ENCODE data around the gene LCN15.
"Not testable (repeated sequence)": the region's sequence is repeated elsewhere in the genome, so short reads cannot be mapped to it uniquely, and the experiment has no call there.

LCN15 gene

DNA sequence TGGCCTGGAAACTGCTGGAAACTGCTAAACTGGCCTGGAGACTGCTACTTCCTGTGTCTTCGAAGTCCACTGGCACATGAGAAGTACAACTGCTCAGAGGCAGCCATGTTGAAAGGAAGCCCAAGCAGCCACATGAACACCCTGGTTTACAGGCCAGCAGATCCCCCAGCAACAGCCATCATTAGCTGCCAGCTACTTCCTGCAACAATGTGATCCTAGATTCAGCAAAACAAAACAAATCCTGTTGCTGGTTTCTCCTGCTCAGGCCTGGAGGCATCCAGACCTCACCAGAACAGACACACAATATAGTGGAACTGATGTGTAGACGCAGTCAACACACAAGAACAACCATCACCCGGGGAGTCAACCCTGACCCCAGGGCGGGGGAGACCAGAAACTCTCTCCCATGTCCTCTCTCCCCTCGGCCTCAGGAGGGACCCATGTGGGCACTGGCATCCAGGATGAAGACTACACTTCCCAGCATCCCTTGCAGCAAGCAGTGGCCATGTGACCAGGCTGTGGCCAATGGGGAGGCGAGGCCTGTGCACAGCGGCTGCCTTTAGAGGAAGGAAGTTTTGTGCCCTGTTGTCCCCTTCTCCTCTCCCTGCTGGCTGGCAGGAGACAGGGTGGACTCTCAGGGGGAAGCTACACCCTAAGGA, 9.2 kb upstream of the LCN15 start:
- DNase-seq: peak in 1 of 2 experiments; percentile 41

DNA sequence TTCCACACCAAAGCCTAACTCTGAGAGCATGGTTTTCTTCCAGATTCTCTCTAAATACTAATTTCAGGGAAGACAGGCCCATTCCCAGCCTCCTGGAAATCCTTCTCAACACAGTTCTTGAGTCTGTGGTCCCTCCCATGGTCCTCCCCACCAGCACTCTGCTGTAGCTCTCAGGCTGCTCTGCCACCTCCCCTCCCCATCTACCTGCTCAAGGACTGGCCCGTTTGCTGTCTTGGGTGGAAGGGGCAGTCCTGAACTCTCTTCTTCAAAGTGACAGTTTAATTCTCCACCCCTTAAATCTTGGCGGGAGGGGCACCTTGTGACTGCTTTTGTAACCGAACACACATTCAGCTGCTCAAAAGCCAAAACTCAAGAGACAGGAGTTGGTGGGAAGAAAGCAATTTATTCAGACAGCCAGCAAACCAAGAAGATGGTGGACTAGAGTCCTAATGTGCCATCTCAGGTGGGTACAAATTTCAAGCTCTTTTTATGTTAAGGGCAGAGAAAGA, 7.6 kb upstream of the LCN15 start:
- DNase-seq: no peak

DNA sequence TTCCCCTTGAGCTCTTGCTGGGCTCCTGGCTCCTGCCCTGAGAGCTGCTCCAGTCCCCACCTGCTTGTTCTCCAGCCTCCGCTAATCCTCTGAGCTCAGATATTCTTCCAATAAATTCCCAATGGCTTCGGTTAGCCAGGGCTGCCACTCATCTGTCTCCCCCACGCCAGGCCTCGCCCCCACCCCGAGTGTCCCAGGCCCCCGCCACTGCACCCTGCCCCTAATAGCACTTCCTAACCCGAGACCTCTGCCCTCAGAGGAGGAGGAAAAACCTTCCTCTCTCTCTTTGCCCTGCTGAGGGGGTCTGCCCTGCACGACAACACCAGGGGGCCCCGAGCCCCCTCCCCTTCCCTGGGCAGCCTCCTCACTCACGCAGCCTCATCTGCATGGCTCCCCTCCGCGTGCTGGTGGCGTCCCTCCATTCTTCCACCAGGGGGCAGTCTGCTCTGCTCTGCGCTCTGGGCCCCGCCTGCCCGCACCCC, 5.4 kb upstream of the LCN15 start:
- peak; percentile 57 to 78 for DNase-seq

GRCh38 chr9:136766410-136767120, 2.2 kb upstream of the LCN15 start:
- DNase-seq: peak; percentile 39 to 61

DNA sequence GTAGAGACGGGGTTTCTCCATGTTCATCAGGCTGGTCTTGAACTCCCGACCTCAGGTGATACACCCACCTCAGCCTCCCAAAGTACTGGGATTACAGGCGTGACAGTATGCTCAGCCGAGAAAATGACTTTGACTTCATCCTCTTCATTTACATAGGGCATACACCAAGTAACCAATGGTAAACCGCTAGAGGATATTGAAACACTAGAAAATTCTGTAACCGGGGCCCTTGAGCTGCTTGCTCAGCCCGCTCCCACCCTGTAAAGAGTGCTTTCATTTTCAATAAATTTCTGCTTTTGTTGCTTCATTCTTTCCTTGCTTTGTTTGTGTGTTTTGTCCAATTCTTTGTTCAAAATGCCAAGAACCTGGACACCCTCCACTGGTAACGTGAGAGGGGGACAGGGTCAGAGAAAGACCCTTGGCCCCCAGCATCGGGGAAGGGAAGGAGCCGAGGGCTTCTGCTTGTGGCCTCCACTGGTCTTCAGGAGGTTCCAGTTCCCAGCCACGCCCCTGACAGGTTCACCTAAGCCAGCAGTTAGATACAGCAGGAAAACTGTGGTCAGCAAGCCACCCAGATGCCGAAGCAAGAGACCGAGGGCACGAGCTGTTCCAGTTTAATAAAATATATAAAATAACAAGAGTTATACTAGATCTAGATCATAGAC, 1.6 kb upstream of the LCN15 start:
- not testable (repeated sequence) for DNase-seq

- DNase-seq: no peak
Measured at GRCh38 chr9:136765041-136765440, 723 bp upstream of the LCN15 start.

DNA sequence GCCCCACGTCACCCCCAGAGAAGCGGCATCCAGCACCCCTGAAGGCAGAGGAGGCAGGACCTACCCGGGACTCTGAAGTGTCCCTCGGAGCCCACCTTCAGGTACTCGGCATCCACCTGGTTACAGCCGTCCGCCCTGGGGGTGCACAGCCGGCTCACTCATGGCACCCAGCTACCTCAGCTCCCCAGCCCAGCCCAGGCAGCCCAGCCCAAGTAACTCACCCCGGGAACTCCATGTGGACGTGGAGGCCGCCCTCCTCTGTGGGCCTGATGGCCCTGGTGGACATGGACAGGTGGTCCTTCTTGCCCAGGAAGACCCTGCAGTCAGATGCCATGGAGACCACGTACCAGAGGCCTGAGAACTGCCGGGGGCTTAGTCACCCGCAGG, 676 bp downstream of the LCN15 start:
- DNase-seq: no peak

GRCh38 chr9:136762915-136763648, 1.2 kb downstream of the LCN15 start:
- DNase-seq: peak in 1 of 2 experiments; percentile 32

- no peak for DNase-seq
Measured at GRCh38 chr9:136762221-136762691, 2.1 kb downstream of the LCN15 start.

DNA sequence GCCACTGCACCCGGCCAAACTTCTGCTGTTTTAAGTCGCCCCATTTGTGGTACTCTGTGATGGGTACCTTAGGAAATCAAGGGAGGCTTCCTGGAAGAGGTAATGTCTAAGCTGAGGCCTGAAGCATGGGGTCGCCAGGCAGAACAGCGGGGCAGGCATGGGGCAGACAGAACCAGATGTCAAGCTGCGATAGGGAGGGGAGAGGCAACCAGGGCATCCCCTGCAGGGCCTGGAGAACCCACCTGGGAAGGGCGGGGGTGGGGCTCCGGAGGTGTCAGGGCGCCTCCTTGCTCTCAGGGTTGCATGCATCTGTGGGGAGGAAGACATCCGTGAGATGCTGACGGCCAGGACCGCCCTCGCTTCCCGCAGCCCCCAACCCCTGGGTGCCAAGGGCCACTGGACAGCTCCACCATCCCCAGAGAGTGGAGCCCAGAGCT, 2.8 kb downstream of the LCN15 start:
- DNase-seq: no peak

DNA sequence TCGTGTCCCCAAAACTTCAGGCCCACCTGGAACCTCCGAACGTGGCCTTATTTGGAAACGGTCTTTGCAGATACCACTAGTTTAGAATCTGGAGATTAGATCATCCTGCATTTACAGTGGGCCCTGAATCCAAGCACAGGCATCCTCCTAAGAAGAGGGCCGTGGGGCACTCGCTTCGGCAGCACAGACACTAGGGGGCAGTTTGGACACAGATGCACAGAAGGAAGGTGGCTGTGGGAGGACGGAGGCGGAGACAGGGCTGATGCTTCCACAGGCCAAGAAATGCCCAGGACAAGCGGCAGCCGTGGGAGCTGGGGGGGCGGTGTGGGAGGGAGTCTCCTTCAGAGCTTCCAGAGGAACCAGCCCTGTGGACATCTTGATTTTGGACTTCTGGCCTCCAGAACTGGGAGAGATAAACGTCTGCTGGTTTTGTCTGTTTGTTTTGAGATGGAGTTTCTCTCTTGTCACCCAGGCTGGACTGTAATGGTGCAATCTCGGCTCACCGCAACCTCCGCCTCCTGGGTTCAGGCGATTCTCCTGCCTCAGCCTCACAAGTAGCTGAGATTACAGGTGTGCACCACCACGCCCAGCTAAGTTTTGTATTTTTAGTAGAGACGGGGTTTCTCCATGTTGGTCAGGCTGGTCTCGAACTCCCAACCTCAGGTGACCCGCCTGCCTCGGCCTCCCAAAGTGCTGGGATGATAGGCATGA, 3.3 kb downstream of the LCN15 start:
- DNase-seq: peak; percentile 32 to 43

GRCh38 chr9:136760424-136760823, 3.9 kb downstream of the LCN15 start:
- no peak for DNase-seq

GRCh38 chr9:136759436-136760325, 4.6 kb downstream of the LCN15 start:
- DNase-seq: no peak

GRCh38 chr9:136759001-136759400, 5.3 kb downstream of the LCN15 start:
- no peak for DNase-seq

DNA sequence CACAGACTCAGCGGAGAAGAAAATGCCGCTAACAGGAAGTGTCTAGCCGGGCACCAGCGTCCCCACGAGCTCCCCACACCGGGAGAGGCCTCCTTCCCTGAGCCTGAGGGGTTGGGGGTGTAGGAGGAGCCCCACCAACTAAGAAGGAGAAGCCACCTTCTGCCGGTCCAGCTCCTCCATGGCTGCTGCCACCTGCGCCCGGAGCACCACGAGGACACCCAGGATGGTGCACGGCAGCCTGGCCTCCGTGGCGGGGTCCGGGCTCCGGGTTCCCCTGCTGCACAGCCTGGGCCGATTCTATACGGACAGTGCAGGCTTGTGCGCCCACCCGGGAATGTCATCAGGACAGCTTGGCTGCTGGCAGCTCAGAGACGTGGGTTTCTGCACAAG, 6.6 kb downstream of the LCN15 start:
- DNase-seq: no peak

DNA sequence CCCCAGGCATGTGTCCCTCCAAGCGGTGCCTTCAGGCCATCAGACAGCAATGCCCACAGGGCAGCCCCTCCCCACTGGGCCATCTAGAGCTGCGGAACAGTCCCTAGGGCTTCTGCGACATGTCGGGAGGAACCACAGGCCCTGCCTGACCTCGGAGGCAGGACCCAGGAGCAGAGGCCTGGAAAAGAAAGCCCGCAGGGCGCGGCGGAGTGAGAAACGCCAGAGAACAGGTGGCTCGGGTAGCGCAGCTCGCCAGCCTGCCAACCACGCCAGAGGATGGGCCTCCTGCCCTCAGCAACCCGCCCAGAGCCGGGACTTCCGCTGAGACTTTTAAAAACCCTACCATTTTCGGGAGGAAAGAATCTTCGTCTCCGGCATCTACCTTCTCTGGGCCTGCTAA, 7.0 kb downstream of the LCN15 start:
- no peak for DNase-seq

DNA sequence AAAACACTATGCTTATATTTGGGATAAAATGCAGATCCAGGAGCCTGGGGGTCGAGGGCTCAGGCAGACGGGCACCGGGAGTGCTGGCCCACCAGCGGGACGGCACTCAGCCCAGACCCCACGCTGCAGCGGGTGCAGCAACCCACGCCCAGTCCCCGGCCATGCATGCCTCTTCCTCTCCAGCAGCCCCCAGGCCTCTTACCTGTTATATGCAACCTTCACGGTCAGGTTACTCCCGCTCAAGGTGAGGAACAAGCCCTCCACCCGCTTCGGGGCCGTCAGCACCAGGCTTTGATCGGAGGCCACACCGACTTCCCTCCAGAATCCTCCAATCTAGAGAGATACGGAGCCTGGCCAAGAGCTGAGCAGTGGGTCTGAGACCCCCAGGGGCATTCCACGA, 7.5 kb downstream of the LCN15 start:
- no peak for DNase-seq

DNA sequence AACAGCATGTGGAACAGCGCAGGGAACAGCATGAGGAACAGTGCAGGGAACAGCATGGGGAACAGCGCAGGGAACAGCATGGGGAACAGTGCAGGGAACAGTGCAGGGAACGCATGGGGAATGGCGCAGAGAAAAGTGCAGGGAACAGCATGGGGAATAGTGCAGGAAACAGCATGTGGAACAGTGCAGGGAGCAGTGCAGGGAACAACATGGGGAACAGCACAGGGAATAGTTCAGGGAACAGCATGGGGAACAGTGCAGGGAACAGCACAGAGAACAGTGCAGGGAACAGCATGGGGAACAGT, 8.2 kb downstream of the LCN15 start:
- DNase-seq: no peak

GRCh38 chr9:136755302-136756133, 8.8 kb downstream of the LCN15 start:
- DNase-seq: not testable (repeated sequence)

GRCh38 chr9:136754626-136755301, 9.6 kb downstream of the LCN15 start:
- no peak for DNase-seq

All from NCI-H1930 (cell line).